Psoas muscle (tissue), 8 donors: Measurements from ENCODE around the gene ROBO2. TPM values are rescaled to one million over a fixed set of nuclear protein-coding genes. Genes with fewer than 3 reads are reported as not detected.

Source experiments
- ATAC-seq, 4 donors: fragments of 200-7000 bp; cut with Tn5 transposase; one replicate each; pipeline ENCODE4 v1.9.1; 2020; ENCODE audit warnings: moderate library complexity in 3 of 4, mild to moderate bottlenecking in 2 of 4
- DNase-seq, 2 donors: peaks; one replicate each; pipeline ENCODE4 v3.0.0-alpha.2; 2020
- H3K27ac ChIP-seq: fragments of 200-600 bp; one replicate; pipeline ENCODE4 v1.8.0; 2022
- H3K27me3 ChIP-seq, 3 donors: fragments of 200-600 bp in 1 of 3; one replicate each; pipeline versions ENCODE4 v1.6.1 to v1.8.0; 2013 to 2022; ENCODE audit warnings: low read length in 2 of 3, mild to moderate bottlenecking in 2 of 3, moderate library complexity in 1 of 3; ENCODE audit not compliant: insufficient read depth in 3 of 3
- H3K36me3 ChIP-seq, 2 donors: fragments of 200-600 bp in 1 of 2; one replicate each; pipeline versions ENCODE4 v1.6.1 to v1.8.0; 2013 to 2022; ENCODE audit warnings: low read depth in 1 of 2, mild to moderate bottlenecking in 1 of 2, moderate library complexity in 1 of 2; ENCODE audit not compliant: insufficient read depth in 1 of 2
- H3K4me1 ChIP-seq: fragments of 200-600 bp; one replicate; pipeline ENCODE4 v1.8.0; 2022
- H3K4me3 ChIP-seq: fragments of 200-600 bp; one replicate; pipeline ENCODE4 v1.8.0; 2022; ENCODE audit warnings: mild to moderate bottlenecking
- H3K9me3 ChIP-seq: fragments of 200-600 bp; one replicate; pipeline ENCODE4 v1.8.0; 2022
- CTCF ChIP-seq: fragments of 200-600 bp; IDR thresholded peaks from one replicate; pipeline ENCODE4 v1.8.0; 2022; ENCODE audit warnings: antibody characterized with exemption
- WGBS, 3 donors: extraction: QIAGEN DNeasy Blood & Tissue Kit; methylation state at CpG; one replicate each; pipeline versions ENCODE4 v1.1.6 to v1.1.7; 2013; 5-methylcytosine and 5-hydroxymethylcytosine counted together
- intact Hi-C, 2 donors: fragments of 100-400 bp; cut with DNase I; formaldehyde crosslinking; loops; one replicate each; pipeline versions ENCODE4 v1.11.0 to v1.14.2; 2022
- polyA plus RNA-seq, 3 donors: library from polyadenylated mRNA; stranded (reverse); fragments of 200-250 nt; gene quantifications; one replicate each; pipeline ENCODE4 v1.2.3, GENCODE V29; 2013
- total RNA-seq, 4 donors: library from RNA; stranded (reverse); fragmentation: NEBNext Ultra II Directional in 2 of 4; extraction: Animal tissue kit (Norgen Biotek cat#: 25700) in 2 of 4; gene quantifications; one replicate each; pipeline versions ENCODE4 v1.2.1 to v1.2.4, GENCODE V29; 2021 to 2023
- donor health status: healthy with polysubstance abuse.
- donor health status: DM: no; HTN: no; CAD: no; lungs with moderate emphysema.
- donor health status: Bipolar disorder and iron deficiency.
- donor health status: healthy.
- donor health status: DM: yes; HTN: yes; CAD: no.
- donor health status: DM: no; HTN: no; CAD: no.
- donor health status: DM: no; HTN: no; CAD: no.
- donor health status: DM: yes; HTN: yes; CAD: no.

ROBO2 gene
- total and polyA plus RNA-seq, 7 donors, result 0.03 to 0.39 (median 0.09) TPM; not detected in 1

GRCh38 chr3:77222701-77223100, 182.8 kb downstream of the ROBO2 start:
- no peak for ATAC-seq
- 74 to 82% (median 77%) methylated on average over 3 of the region's 3 CpGs for WGBS, 3 donors
- H3K4me3 ChIP-seq, result no peak overlapping the region
- H3K27ac ChIP-seq, result no peak overlapping the region
- no peaks in the 10 kb centered on the region for H3K9me3 ChIP-seq
- TF ChIP-seq CTCF, result no peak
- H3K36me3 ChIP-seq, result no peaks in the 10 kb centered on the region
- no peak for DNase-seq
- H3K4me1 ChIP-seq, result no peaks in the 10 kb centered on the region
- intact Hi-C loops, result no loop called here
- H3K27me3 ChIP-seq, result no peaks in the 10 kb centered on the region

GRCh38 chr3:77227567-77227966, 187.7 kb downstream of the ROBO2 start:
- intact Hi-C loops, result no loop called here
- Histone ChIP-seq H3K27me3 (no peaks in the 10 kb centered on the region), H3K4me3 (no peak overlapping the region), H3K9me3 (no peaks in the 10 kb centered on the region), H3K27ac (no peak overlapping the region), H3K36me3 (no peaks in the 10 kb centered on the region), H3K4me1 (no peaks in the 10 kb centered on the region)
- DNase-seq (no peak), ATAC-seq (no peak)
- TF ChIP-seq CTCF, result no peak
- WGBS, 3 donors, result 90 to 96% (median 91%) methylated on average over 2 of the region's 2 CpGs

GRCh38 chr3:77232557-77232956, 192.7 kb downstream of the ROBO2 start:
- Histone ChIP-seq H3K9me3 (no peaks in the 10 kb centered on the region), H3K4me3 (no peak overlapping the region), H3K27me3 (no peaks in the 10 kb centered on the region), H3K27ac (no peak overlapping the region), H3K4me1 (no peaks in the 10 kb centered on the region), H3K36me3 (no peaks in the 10 kb centered on the region)
- intact Hi-C loops, result no loop called here
- 95 to 100% (median 96%) methylated on average over 2 of the region's 2 CpGs for WGBS, 3 donors
- DNase-seq (no peak), ATAC-seq (no peak)
- no peak for TF ChIP-seq CTCF

GRCh38 chr3:77234004-77234403, 194.1 kb downstream of the ROBO2 start:
- 37 to 42% (median 38%) methylated on average over 2 of the region's 2 CpGs for WGBS, 3 donors
- Histone ChIP-seq H3K27ac (no peak overlapping the region), H3K4me3 (no peak overlapping the region), H3K9me3 (no peaks in the 10 kb centered on the region), H3K4me1 (no peaks in the 10 kb centered on the region), H3K27me3 (no peaks in the 10 kb centered on the region), H3K36me3 (no peaks in the 10 kb centered on the region)
- intact Hi-C loops, result no loop called here
- no peak for DNase-seq
- ATAC-seq, result no peak
- no peak for TF ChIP-seq CTCF

GRCh38 chr3:77236118-77236517, 196.2 kb downstream of the ROBO2 start:
- intact Hi-C loops, result no loop called here
- 83 to 90% (median 86%) methylated on average over 7 of the region's 7 CpGs for WGBS, 3 donors

More at GRCh38 chr3:77236118-77236517, 196.2 kb downstream of the ROBO2 start:
- Histone ChIP-seq H3K4me3 (no peak overlapping the region), H3K4me1 (no peaks in the 10 kb centered on the region), H3K9me3 (no peaks in the 10 kb centered on the region), H3K27me3 (no peaks in the 10 kb centered on the region), H3K36me3 (no peaks in the 10 kb centered on the region), H3K27ac (no peak overlapping the region)
- ATAC-seq (no peak), DNase-seq (no peak)
- TF ChIP-seq CTCF, result no peak
